Measurements from ENCODE around the gene TRPV3.
"Not testable (repeated sequence)": the region's sequence is repeated elsewhere in the genome, so short reads cannot be mapped to it uniquely, and the experiment has no call there.

DNA sequence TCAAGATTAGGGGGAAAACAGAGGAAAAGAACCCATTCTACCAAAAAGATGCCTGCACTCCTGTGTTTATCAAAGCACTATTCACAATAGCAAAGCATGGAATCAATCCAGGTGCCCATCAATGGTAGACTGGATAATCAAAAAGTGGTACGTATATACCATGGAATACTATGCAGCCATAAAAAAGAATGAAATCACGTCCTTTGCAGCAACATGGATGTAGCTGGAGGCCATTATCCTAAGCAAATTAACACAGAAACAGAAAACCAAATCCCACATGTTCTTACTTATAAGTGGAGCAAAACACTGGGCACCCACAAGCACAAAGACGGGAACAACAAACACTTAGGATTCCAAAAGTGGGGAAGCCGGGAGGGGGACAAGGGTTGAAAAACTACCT, 21.1 kb upstream of the TRPV3 start:
- TF ChIP-seq, protein P1, sequence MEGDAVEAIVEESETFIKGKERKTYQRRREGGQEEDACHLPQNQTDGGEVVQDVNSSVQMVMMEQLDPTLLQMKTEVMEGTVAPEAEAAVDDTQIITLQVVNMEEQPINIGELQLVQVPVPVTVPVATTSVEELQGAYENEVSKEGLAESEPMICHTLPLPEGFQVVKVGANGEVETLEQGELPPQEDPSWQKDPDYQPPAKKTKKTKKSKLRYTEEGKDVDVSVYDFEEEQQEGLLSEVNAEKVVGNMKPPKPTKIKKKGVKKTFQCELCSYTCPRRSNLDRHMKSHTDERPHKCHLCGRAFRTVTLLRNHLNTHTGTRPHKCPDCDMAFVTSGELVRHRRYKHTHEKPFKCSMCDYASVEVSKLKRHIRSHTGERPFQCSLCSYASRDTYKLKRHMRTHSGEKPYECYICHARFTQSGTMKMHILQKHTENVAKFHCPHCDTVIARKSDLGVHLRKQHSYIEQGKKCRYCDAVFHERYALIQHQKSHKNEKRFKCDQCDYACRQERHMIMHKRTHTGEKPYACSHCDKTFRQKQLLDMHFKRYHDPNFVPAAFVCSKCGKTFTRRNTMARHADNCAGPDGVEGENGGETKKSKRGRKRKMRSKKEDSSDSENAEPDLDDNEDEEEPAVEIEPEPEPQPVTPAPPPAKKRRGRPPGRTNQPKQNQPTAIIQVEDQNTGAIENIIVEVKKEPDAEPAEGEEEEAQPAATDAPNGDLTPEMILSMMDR (IDR thresholded peaks at IDR 0.05) = not testable (repeated sequence)
- not testable (repeated sequence) for TF ChIP-seq POLR2A (IDR thresholded peaks at IDR 0.05)
